Urinary bladder (tissue), 4 donors: Measurements from ENCODE around the gene SLC25A21. TPM values are rescaled to one million over a fixed set of nuclear protein-coding genes. Genes with fewer than 3 reads are reported as not detected.

Source experiments
- DNase-seq: peaks from one replicate; pipeline ENCODE4 v3.0.0-alpha.2; 2015; ENCODE audit errors: extremely low spot score
- H3K27ac ChIP-seq: one replicate; pipeline ENCODE4 v1.5.1; 2013; ENCODE audit warnings: low read depth, mild to moderate bottlenecking, moderate library complexity
- H3K36me3 ChIP-seq: one replicate; pipeline ENCODE4 v1.6.1; 2013; ENCODE audit warnings: mild to moderate bottlenecking, moderate library complexity; ENCODE audit not compliant: insufficient read depth
- H3K4me1 ChIP-seq: one replicate; pipeline ENCODE4 v1.6.1; 2013; ENCODE audit warnings: mild to moderate bottlenecking, moderate library complexity; ENCODE audit not compliant: insufficient read depth
- H3K4me3 ChIP-seq: one replicate; pipeline ENCODE4 v1.5.1; 2013; ENCODE audit warnings: low read depth, low read length
- WGBS: extraction: QIAGEN DNeasy Blood & Tissue Kit; methylation state at CpG from one replicate; pipeline ENCODE4 v1.1.7; 2013; 5-methylcytosine and 5-hydroxymethylcytosine counted together
- polyA plus RNA-seq: library from polyadenylated mRNA; stranded (reverse); fragments of 200-250 nt; gene quantifications from one replicate; pipeline ENCODE4 v1.2.3, GENCODE V29; 2013
- total RNA-seq: library from RNA; depleted of rRNA; stranded (reverse); fragments of >200 nt; gene quantifications from one replicate; pipeline ENCODE4 v1.2.3, GENCODE V29; 2014
- donor health status: healthy with polysubstance abuse.
- donor health status: healthy.

The SLC25A21 gene
- total and polyA plus RNA-seq, 2 donors = 0.72 to 1.8 TPM

GRCh38 chr14:37051680-37052079, 120.7 kb downstream of the SLC25A21 start:
- Histone ChIP-seq H3K4me1 (no peaks in the 10 kb centered on the region), H3K36me3 (no peaks in the 10 kb centered on the region), H3K4me3 (no peak overlapping the region), H3K27ac (no peak overlapping the region)
- no peak for DNase-seq
- WGBS = 86% methylated on average over 5 of the region's 5 CpGs

GRCh38 chr14:37051153-37051552, 121.3 kb downstream of the SLC25A21 start:
- Histone ChIP-seq H3K4me3 (no peak overlapping the region), H3K4me1 (no peaks in the 10 kb centered on the region), H3K36me3 (no peaks in the 10 kb centered on the region), H3K27ac (no peak overlapping the region)
- WGBS = 93% methylated on average over 2 of the region's 2 CpGs
- no peak for DNase-seq

- H3K27ac ChIP-seq = no peak overlapping the region
- no peaks in the 10 kb centered on the region for H3K4me1 ChIP-seq
- DNase-seq = no peak
- H3K36me3 ChIP-seq = no peaks in the 10 kb centered on the region
- no peak overlapping the region for H3K4me3 ChIP-seq
Observed at GRCh38 chr14:37048666-37049071, 123.7 kb downstream of the SLC25A21 start.

GRCh38 chr14:37047996-37048395, 124.4 kb downstream of the SLC25A21 start:
- no peak overlapping the region for H3K27ac ChIP-seq
- 69% methylated on average over 4 of the region's 4 CpGs for WGBS
- H3K4me1 ChIP-seq = no peaks in the 10 kb centered on the region
- H3K36me3 ChIP-seq = no peaks in the 10 kb centered on the region
- no peak overlapping the region for H3K4me3 ChIP-seq
- no peak for DNase-seq

- 86% methylated on average over 4 of the region's 4 CpGs for whole genome bisulfite sequencing
- DNase-seq = no peak
- no peaks in the 10 kb centered on the region for H3K4me1 ChIP-seq
- H3K27ac ChIP-seq = no peak overlapping the region
- H3K36me3 ChIP-seq = no peaks in the 10 kb centered on the region
- no peak overlapping the region for H3K4me3 ChIP-seq
Observed at GRCh38 chr14:37047226-37047625, 125.2 kb downstream of the SLC25A21 start.

- WGBS = 86% methylated on average over 2 of the region's 2 CpGs
- no peak overlapping the region for H3K4me3 ChIP-seq
- H3K36me3 ChIP-seq = no peaks in the 10 kb centered on the region
- no peak overlapping the region for H3K27ac ChIP-seq
- H3K4me1 ChIP-seq = no peaks in the 10 kb centered on the region
- DNase-seq = no peak
Observed at GRCh38 chr14:37046815-37047214, 125.6 kb downstream of the SLC25A21 start.

- Histone ChIP-seq H3K4me1 (no peaks in the 10 kb centered on the region), H3K27ac (no peak overlapping the region), H3K36me3 (no peaks in the 10 kb centered on the region), H3K4me3 (no peak overlapping the region)
- DNase-seq = no peak
- 76% methylated on average over 5 of the region's 5 CpGs for whole genome bisulfite sequencing
Observed at GRCh38 chr14:37045340-37046061, 126.9 kb downstream of the SLC25A21 start.

GRCh38 chr14:37037636-37038387, 134.6 kb downstream of the SLC25A21 start:
- Histone ChIP-seq H3K27ac (no peak overlapping the region), H3K36me3 (no peaks in the 10 kb centered on the region), H3K4me1 (no peaks in the 10 kb centered on the region), H3K4me3 (no peak overlapping the region)
- 79% methylated on average over 3 of the region's 3 CpGs for WGBS
- DNase-seq = no peak

GRCh38 chr14:37036669-37037341, 135.6 kb downstream of the SLC25A21 start:
- no peak for DNase-seq
- Histone ChIP-seq H3K27ac (no peak overlapping the region), H3K4me3 (no peak overlapping the region), H3K36me3 (no peaks in the 10 kb centered on the region), H3K4me1 (no peaks in the 10 kb centered on the region)
- WGBS = 69% methylated on average over 4 of the region's 4 CpGs

- H3K27ac ChIP-seq = no peak overlapping the region
- H3K4me3 ChIP-seq = no peak overlapping the region
- no peaks in the 10 kb centered on the region for H3K4me1 ChIP-seq
- H3K36me3 ChIP-seq = no peaks in the 10 kb centered on the region
- no peak for DNase-seq
- WGBS = 82% methylated on average over 2 of the region's 2 CpGs
Observed at GRCh38 chr14:37035401-37035800, 137.0 kb downstream of the SLC25A21 start.

- Histone ChIP-seq H3K36me3 (no peaks in the 10 kb centered on the region), H3K4me1 (no peaks in the 10 kb centered on the region), H3K4me3 (no peak overlapping the region), H3K27ac (no peak overlapping the region)
- 49% methylated on average over 11 of the region's 11 CpGs for WGBS
- DNase-seq = no peak
Observed at GRCh38 chr14:37034410-37035285, 137.8 kb downstream of the SLC25A21 start.

GRCh38 chr14:37032863-37033262, 139.5 kb downstream of the SLC25A21 start:
- H3K36me3 ChIP-seq = no peaks in the 10 kb centered on the region
- H3K27ac ChIP-seq = no peak overlapping the region
- no peak overlapping the region for H3K4me3 ChIP-seq
- no peak for DNase-seq
- WGBS = 68% methylated on average over 1 of the region's 1 CpG
- H3K4me1 ChIP-seq = no peaks in the 10 kb centered on the region

- H3K4me3 ChIP-seq = no peak overlapping the region
- DNase-seq = no peak
- WGBS = 54% methylated on average over 4 of the region's 4 CpGs
- no peaks in the 10 kb centered on the region for H3K36me3 ChIP-seq
- no peaks in the 10 kb centered on the region for H3K4me1 ChIP-seq
- H3K27ac ChIP-seq = no peak overlapping the region
Observed at GRCh38 chr14:37027188-37027824, 145.1 kb downstream of the SLC25A21 start.
